IMR-90 (cell line): ENCODE results near the gene DNAH17. TPM values are rescaled to one million over a fixed set of nuclear protein-coding genes. Genes with fewer than 3 reads are reported as not detected.

Source experiments
- ATAC-seq: fragments of 200-7000 bp; cut with Tn5 transposase; 2 replicates; pipeline ENCODE4 v1.9.1; 2020; ENCODE audit warnings: low read depth, mild to moderate bottlenecking, moderate library complexity
- BruUV-seq: library from RNA; stranded (reverse); fragments of 400-500 nt; replicated peaks from 2 replicates; lab custom pipeline; 2021; lab: Mats Ljungman, UMichigan
- CTCF ChIA-PET: fragments of 300-600 bp; formaldehyde crosslinking; extraction: SDS; loops from one replicate; lab custom pipeline; 2021; ENCODE audit warnings: antibody characterized with exemption; lab: Yijun Ruan, JAX
- POLR2A ChIA-PET: fragments of 300-600 bp; sonication (Branson Sonifier 250); formaldehyde crosslinking; loops from one replicate; lab custom pipeline; 2022; ENCODE audit warnings: antibody characterized with exemption; ENCODE audit not compliant: unreplicated experiment; lab: Charles Lee
- DNase-seq: peaks from one replicate; pipeline ENCODE4 v3.0.0; 2013
- H2AFZ ChIP-seq: replicated peaks from 2 replicates; pipeline ENCODE3; 2013; ENCODE audit warnings: low read length, mild to moderate bottlenecking; ENCODE audit not compliant: poor library complexity
- H2AK5ac ChIP-seq: 2 replicates; pipeline ENCODE4 v1.6.1; 2013; ENCODE audit warnings: low read depth, low read length, inconsistent platforms
- H2AK9ac ChIP-seq: replicated peaks from 2 replicates; pipeline ENCODE3; 2013; ENCODE audit warnings: mild to moderate bottlenecking, low read depth, low read length, moderate library complexity; ENCODE audit not compliant: poor library complexity
- H2BK120ac ChIP-seq: 2 replicates; pipeline ENCODE4 v1.6.1; 2013; ENCODE audit warnings: low read depth, low read length, inconsistent platforms
- H2BK15ac ChIP-seq: 3 replicates; pipeline ENCODE4 v1.6.1; 2013; ENCODE audit warnings: low read depth, low read length, inconsistent platforms
- H2BK20ac ChIP-seq: 2 replicates; pipeline ENCODE4 v1.6.1; 2013; ENCODE audit warnings: low read depth, mild to moderate bottlenecking, inconsistent platforms, low read length, moderate library complexity
- H2BK5ac ChIP-seq: 2 replicates; pipeline ENCODE4 v1.6.1; 2013; ENCODE audit warnings: mild to moderate bottlenecking, low read depth, low read length, inconsistent platforms; ENCODE audit not compliant: poor library complexity, severe bottlenecking
- H3K14ac ChIP-seq: replicated peaks from 2 replicates; pipeline ENCODE4 v1.6.1; 2013; ENCODE audit warnings: low read depth, low read length, inconsistent platforms
- H3K18ac ChIP-seq: 2 replicates; pipeline ENCODE4 v1.6.1; 2013; ENCODE audit warnings: low read depth, low read length, control low read depth
- H3K23ac ChIP-seq: 2 replicates; pipeline ENCODE4 v1.6.1; 2013; ENCODE audit warnings: low read depth, low read length, inconsistent platforms
- H3K27ac ChIP-seq: 2 replicates; pipeline ENCODE4 v1.5.1; 2013; ENCODE audit warnings: mild to moderate bottlenecking, control low read depth, low read length; ENCODE audit not compliant: insufficient read depth
- H3K27me3 ChIP-seq: 2 replicates; pipeline ENCODE4 v1.6.1; 2013; ENCODE audit warnings: low read length; ENCODE audit not compliant: control insufficient read depth, insufficient read depth
- H3K36me3 ChIP-seq: 2 replicates; pipeline ENCODE4 v1.6.1; 2013; ENCODE audit warnings: low read length, mixed read lengths; ENCODE audit not compliant: control insufficient read depth, insufficient read depth
- H3K4ac ChIP-seq: 2 replicates; pipeline ENCODE4 v1.6.1; 2013; ENCODE audit warnings: low read depth, low read length, inconsistent platforms
- H3K4me1 ChIP-seq: 2 replicates; pipeline ENCODE4 v1.6.1; 2013; ENCODE audit warnings: low read length, mixed read lengths; ENCODE audit not compliant: control insufficient read depth, insufficient read depth
- H3K4me2 ChIP-seq: 2 replicates; pipeline ENCODE4 v1.6.1; 2013; ENCODE audit warnings: low read depth, mild to moderate bottlenecking, control low read depth, low read length, moderate library complexity
- H3K4me3 ChIP-seq: 2 replicates; pipeline ENCODE4 v1.5.1; 2013; ENCODE audit warnings: low read depth, mild to moderate bottlenecking, control low read depth, low read length, moderate library complexity; ENCODE audit not compliant: insufficient read depth
- H3K56ac ChIP-seq: 2 replicates; pipeline ENCODE4 v1.6.1; 2013; ENCODE audit warnings: low read length, inconsistent platforms; ENCODE audit not compliant: insufficient read depth; ENCODE audit errors: extremely low read depth
- H3K79me1 ChIP-seq, 2 experiments: 2 replicates each; pipeline ENCODE4 v1.6.1; 2013; ENCODE audit warnings: low read length in 2 of 2, inconsistent platforms in 1 of 2, low read depth in 1 of 2
- H3K9ac ChIP-seq: 2 replicates; pipeline ENCODE4 v1.6.1; 2013; ENCODE audit warnings: low read depth, low read length, control low read depth
- H3K9me1 ChIP-seq: 2 replicates; pipeline ENCODE4 v1.6.1; 2013; ENCODE audit warnings: low read length, inconsistent platforms; ENCODE audit not compliant: insufficient read depth
- H3K9me3 ChIP-seq: 2 replicates; pipeline ENCODE4 v1.6.1; 2013; ENCODE audit warnings: low read length; ENCODE audit not compliant: control insufficient read depth, insufficient read depth
- H4K20me1 ChIP-seq: 2 replicates; pipeline ENCODE4 v1.6.1; 2013; ENCODE audit warnings: low read length, inconsistent platforms; ENCODE audit not compliant: insufficient read depth
- H4K5ac ChIP-seq: 2 replicates; pipeline ENCODE4 v1.6.1; 2013; ENCODE audit warnings: mild to moderate bottlenecking, low read depth, low read length, control low read depth
- H4K8ac ChIP-seq, 2 experiments: 2 replicates each; pipeline ENCODE4 v1.6.1; 2013; ENCODE audit warnings: low read depth in 2 of 2, low read length in 2 of 2, control low read depth in 1 of 2, inconsistent platforms in 1 of 2
- H4K91ac ChIP-seq: 2 replicates; pipeline ENCODE4 v1.6.1; 2013; ENCODE audit warnings: low read depth, low read length, inconsistent platforms; ENCODE audit not compliant: insufficient read depth
- CEBPB ChIP-seq: IDR thresholded peaks from 2 replicates; pipeline ENCODE4 v1.6.1; 2012; ENCODE audit warnings: low read depth, low read length, improper control_type of control experiment
- ELK1 ChIP-seq: fragments of 150-350 bp; IDR thresholded peaks from 2 replicates; pipeline ENCODE4 v1.6.1; 2016; ENCODE audit warnings: low read depth, mild to moderate bottlenecking, low read length, moderate library complexity, borderline replicate concordance
- FOS ChIP-seq: fragments of 150-350 bp; IDR thresholded peaks from 2 replicates; pipeline ENCODE4 v1.6.1; 2016; ENCODE audit warnings: low read depth, low read length
- MAFK ChIP-seq: IDR thresholded peaks from 2 replicates; pipeline ENCODE4 v1.6.1; 2012; ENCODE audit warnings: low read depth, low read length, improper control_type of control experiment
- POLR2A ChIP-seq: IDR thresholded peaks from 2 replicates; pipeline ENCODE4 v1.6.1; 2012; ENCODE audit warnings: mild to moderate bottlenecking, low read depth, low read length
- RCOR1 ChIP-seq: IDR thresholded peaks from 2 replicates; pipeline ENCODE4 v1.6.1; 2012; ENCODE audit warnings: mild to moderate bottlenecking, low read length, improper control_type of control experiment; ENCODE audit not compliant: insufficient replicate concordance
- SMC3 ChIP-seq: fragments of 150-350 bp; IDR thresholded peaks from 2 replicates; pipeline ENCODE4 v1.6.1; 2016; ENCODE audit warnings: low read depth, mild to moderate bottlenecking, antibody characterized with exemption, low read length, moderate library complexity
- WGBS, 2 experiments: methylation state at CpG; one replicate each; pipeline versions ENCODE4 v1.1.5 to v1.1.7; 2013; ENCODE audit warnings: missing lambda C conversion rate in 2 of 2; ENCODE audit not compliant: insufficient read length in 1 of 2; ENCODE audit errors: extremely low coverage in 2 of 2; 5-methylcytosine and 5-hydroxymethylcytosine counted together
- dilution Hi-C: fragments of 300-500 bp; cut with HindIII; formaldehyde crosslinking; loops from one replicate; pipeline ENCODE4 v1.14.3; 2018; ENCODE audit warnings: low sequenced_read_pairs; ENCODE audit not compliant: unreplicated experiment
- in situ Hi-C: fragments of 300-500 bp; cut with MboI; formaldehyde crosslinking; loops from 3 replicates; pipeline ENCODE4 v1.14.3; 2019; ENCODE audit warnings: low sequenced_read_pairs, inconsistent platforms, mixed read lengths
- intact Hi-C: fragments of 100-400 bp; cut with micrococcal nuclease; formaldehyde crosslinking; loops from 2 replicates; pipeline ENCODE4 v1.10.0; 2022
- polyA plus RNA-seq, 3 experiments: library from polyadenylated mRNA; depleted of rRNA; stranded (reverse); fragments of >200 nt; gene quantifications; 2 replicates each; pipeline ENCODE4 v1.2.3, GENCODE V29; 2012; ENCODE audit warnings: low replicate concordance in 1 of 3
- total RNA-seq: library from RNA; depleted of rRNA; stranded (reverse); fragments of >200 nt; gene quantifications from 2 replicates; pipeline ENCODE4 v1.2.3, GENCODE V29; 2012
- TF ChIP-seq, protein P1 (sequence below): fragments of 150-350 bp; IDR thresholded peaks from 2 replicates; pipeline ENCODE4 v1.6.1; 2017; ENCODE audit warnings: mild to moderate bottlenecking, antibody characterized with exemption, low read length, low read depth

The DNAH17 gene
- total and polyA plus RNA-seq, 2 of the 4 experiments (the other 2 are of a cell fraction): not detected

GRCh38 chr17:78414178-78415162, 162.7 kb downstream of the DNAH17 start:
- peaks cover 49 to 87% of the 10 kb centered on the region in 2 experiments for H3K79me1 ChIP-seq
- no peaks in the 10 kb centered on the region for H3K9me3 ChIP-seq
- BruUV-seq: no TSS peak
- no peak overlapping the region for H2AK5ac ChIP-seq
- no peak for TF ChIP-seq POLR2A
- TF ChIP-seq FOS: no peak
- no peak for TF ChIP-seq MAFK
- no peak for TF ChIP-seq RCOR1
- TF ChIP-seq SMC3: no peak
- TF ChIP-seq ELK1: no peak
- TF ChIP-seq, protein P1, sequence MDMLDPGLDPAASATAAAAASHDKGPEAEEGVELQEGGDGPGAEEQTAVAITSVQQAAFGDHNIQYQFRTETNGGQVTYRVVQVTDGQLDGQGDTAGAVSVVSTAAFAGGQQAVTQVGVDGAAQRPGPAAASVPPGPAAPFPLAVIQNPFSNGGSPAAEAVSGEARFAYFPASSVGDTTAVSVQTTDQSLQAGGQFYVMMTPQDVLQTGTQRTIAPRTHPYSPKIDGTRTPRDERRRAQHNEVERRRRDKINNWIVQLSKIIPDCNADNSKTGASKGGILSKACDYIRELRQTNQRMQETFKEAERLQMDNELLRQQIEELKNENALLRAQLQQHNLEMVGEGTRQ: no peak
- TF ChIP-seq CEBPB: no peak
- no peak overlapping the region for H2AFZ ChIP-seq
- H2BK20ac ChIP-seq: no peak overlapping the region
- H3K4me3 ChIP-seq: no peak overlapping the region
- in situ Hi-C loops (loop anchor here (5.0 kb wide), 1 partner anchor 52 kb away; the partner anchor contains the start of gene SOCS3), dilution Hi-C loops (no loop called here), intact Hi-C loops (no loop called here)
- H4K8ac ChIP-seq: no peak overlapping the region
- peaks cover 40% of the 10 kb centered on the region for H4K20me1 ChIP-seq
- H3K9me1 ChIP-seq: peaks cover 17% of the 10 kb centered on the region
- ChIA-PET CTCF (no interaction called here), POLR2A (no interaction called here)
- no peak overlapping the region for H3K4me2 ChIP-seq
- H3K36me3 ChIP-seq: peaks cover 42% of the 10 kb centered on the region
- no peak overlapping the region for H4K91ac ChIP-seq
- H2AK9ac ChIP-seq: no peak overlapping the region
- no peak overlapping the region for H3K56ac ChIP-seq
- peaks cover 24% of the 10 kb centered on the region for H3K4me1 ChIP-seq
- no peak overlapping the region for H2BK5ac ChIP-seq
- no peak overlapping the region for H4K5ac ChIP-seq
- 95% methylated on average over 21 of the region's 34 CpGs; no CpG with 5 or more reads in 1 of the 2 experiments for WGBS, 2 experiments
- no peak overlapping the region for H3K27ac ChIP-seq
- H3K18ac ChIP-seq: no peak overlapping the region
- H3K14ac ChIP-seq: no peak overlapping the region
- no peak overlapping the region for H3K4ac ChIP-seq
- H3K27me3 ChIP-seq: no peaks in the 10 kb centered on the region
- no peak for ATAC-seq
- no peak for DNase-seq
- H2BK15ac ChIP-seq: no peak overlapping the region
- H3K9ac ChIP-seq: no peak overlapping the region
- H2BK120ac ChIP-seq: no peak overlapping the region
- no peak overlapping the region for H3K23ac ChIP-seq
